HepG2 (cell line): Measurements from ENCODE around the gene PYGB. TPM values are rescaled to one million over a fixed set of nuclear protein-coding genes. Genes with fewer than 3 reads are reported as not detected.

Experiments used
- BORCS8-MEF2B ChIP-seq: sonication (generic); formaldehyde crosslinking; IDR thresholded peaks from 2 replicates; pipeline ENCODE4 v1.8.0; 2022; ENCODE audit warnings: mild to moderate bottlenecking, missing genetic modification reagents
- CEBPB ChIP-seq: IDR thresholded peaks from 2 replicates; pipeline ENCODE4 v1.6.1; 2011; ENCODE audit warnings: low read depth, low read length, improper control_type of control experiment, borderline replicate concordance
- CTCF ChIP-seq: sonication (generic); formaldehyde crosslinking; IDR thresholded peaks from 2 replicates; pipeline ENCODE4 v1.5.0; 2020; ENCODE audit warnings: mild to moderate bottlenecking, missing genetic modification reagents, moderate library complexity
- DDIT3 ChIP-seq: sonication (generic); formaldehyde crosslinking; IDR thresholded peaks from 2 replicates; pipeline ENCODE4 v1.4.0; 2020; ENCODE audit warnings: mild to moderate bottlenecking, missing genetic modification reagents
- ETV5 ChIP-seq: IDR thresholded peaks from 2 replicates; pipeline ENCODE4 v1.6.1; 2018; ENCODE audit warnings: missing biosample characterization, missing genetic modification reagents, inconsistent platforms, borderline replicate concordance
- FOSL2 ChIP-seq: sonication (generic); formaldehyde crosslinking; IDR thresholded peaks from 2 replicates; pipeline ENCODE4 v1.4.0; 2020; ENCODE audit warnings: missing genetic modification reagents
- GATAD1 ChIP-seq: IDR thresholded peaks from 2 replicates; pipeline ENCODE4 v1.6.1; 2016; ENCODE audit warnings: missing genetic modification reagents, missing compliant biosample characterization
- HOMEZ ChIP-seq: IDR thresholded peaks from 2 replicates; pipeline ENCODE4 v1.6.1; 2016; ENCODE audit warnings: low read depth
- KAT8 ChIP-seq: IDR thresholded peaks from 2 replicates; pipeline ENCODE4 v1.6.1; 2016; ENCODE audit warnings: missing genetic modification reagents, missing compliant biosample characterization
- KLF13 ChIP-seq: sonication (generic); formaldehyde crosslinking; IDR thresholded peaks from 2 replicates; pipeline ENCODE4 v1.4.0; 2020; ENCODE audit warnings: mild to moderate bottlenecking, missing genetic modification reagents
- KLF9 ChIP-seq: IDR thresholded peaks from 2 replicates; pipeline ENCODE4 v1.6.1; 2016; ENCODE audit warnings: low read depth
- NRL ChIP-seq: sonication (generic); formaldehyde crosslinking; IDR thresholded peaks from 2 replicates; pipeline ENCODE4 v1.5.0; 2020; ENCODE audit warnings: missing genetic modification reagents, mild to moderate bottlenecking, moderate library complexity, borderline replicate concordance
- PRDM10 ChIP-seq: sonication (generic); formaldehyde crosslinking; IDR thresholded peaks from 2 replicates; pipeline ENCODE4 v1.4.0; 2020; ENCODE audit warnings: low read depth, missing genetic modification reagents
- SOX5 ChIP-seq: IDR thresholded peaks from 2 replicates; pipeline ENCODE4 v1.6.1; 2016; ENCODE audit warnings: borderline replicate concordance
- TBX2 ChIP-seq: sonication (generic); formaldehyde crosslinking; IDR thresholded peaks from 2 replicates; pipeline ENCODE4 v1.5.0; 2020; ENCODE audit warnings: missing genetic modification reagents, mild to moderate bottlenecking, borderline replicate concordance
- YEATS2 ChIP-seq: sonication (generic); formaldehyde crosslinking; IDR thresholded peaks from 2 replicates; pipeline ENCODE4 v1.4.0; 2020; ENCODE audit warnings: missing genetic modification reagents, borderline replicate concordance
- ZBTB25 ChIP-seq: IDR thresholded peaks from 2 replicates; pipeline ENCODE4 v1.6.1; 2018; ENCODE audit warnings: missing genetic modification reagents
- ZBTB7B ChIP-seq: sonication (generic); formaldehyde crosslinking; IDR thresholded peaks from 2 replicates; pipeline ENCODE4 v1.4.0; 2020; ENCODE audit warnings: missing genetic modification reagents
- ZNF256 ChIP-seq: sonication (generic); formaldehyde crosslinking; conservative IDR thresholded peaks from 2 replicates; pipeline ENCODE4 v1.4.0; 2020; ENCODE audit warnings: missing genetic modification reagents
- ZNF558 ChIP-seq: sonication (generic); formaldehyde crosslinking; IDR thresholded peaks from 2 replicates; pipeline ENCODE4 v1.9.0; 2022; ENCODE audit warnings: mild to moderate bottlenecking, missing genetic modification reagents, borderline replicate concordance
- ZNF720 ChIP-seq: sonication (generic); formaldehyde crosslinking; IDR thresholded peaks from 2 replicates; pipeline ENCODE4 v1.4.0; 2020; ENCODE audit warnings: missing genetic modification reagents
- ZNF777 ChIP-seq: sonication (generic); formaldehyde crosslinking; IDR thresholded peaks from 2 replicates; pipeline ENCODE4 v1.4.0; 2020; ENCODE audit warnings: missing genetic modification reagents
- polyA plus RNA-seq, 8 experiments: library from polyadenylated mRNA; depleted of rRNA in 3 of 8; stranded (reverse) in 7 of 8; unstranded in 1 of 8; fragments of >200 nt; fragmentation: Illumina TruSeq in 4 of 8; extraction: Trizol in 4 of 8; gene quantifications; 2 replicates each; pipeline versions ENCODE4 v1.2.1 to v1.2.3, GENCODE V29; 2011 to 2016; ENCODE audit warnings: low read depth in 4 of 8, missing spikeins in 1 of 8, mixed read lengths in 1 of 8; ENCODE audit not compliant: insufficient read depth in 1 of 8
- total RNA-seq, 5 experiments: library from RNA; depleted of rRNA; stranded (reverse); fragments of >200 nt; fragmentation: Illumina TruSeq; extraction: Trizol; gene quantifications; 2 replicates each; pipeline ENCODE4 v1.2.3, GENCODE V29; 2016; ENCODE audit warnings: low read depth in 1 of 5

Gene PYGB
- total and polyA plus RNA-seq, 2 of the 13 experiments (the other 11 are each of a cell fraction or from before 2014, with no cell fraction given), result 24.2 to 86.3 TPM

- no peak for TF ChIP-seq NRL (CRISPR knock-in tag)
- no peak for TF ChIP-seq KLF13 (CRISPR knock-in tag)
- TF ChIP-seq YEATS2 (CRISPR knock-in tag), result peak; percentile 34; the same call in 1 of the 2 replicates
- TF ChIP-seq ETV5 (CRISPR knock-in tag), result peak; percentile 71; the same call in 1 of the 2 replicates
- TF ChIP-seq ZBTB25, result peak; percentile 31; the same call in 1 of the 2 replicates
- no peak for TF ChIP-seq GATAD1 (CRISPR knock-in tag)
- TF ChIP-seq SOX5 (CRISPR knock-in tag), result peak; percentile 52; the same call in 1 of the 2 replicates
- peak; percentile 94 for TF ChIP-seq DDIT3
- peak; percentile 67 for TF ChIP-seq TBX2 (CRISPR knock-in tag)
- TF ChIP-seq ZBTB7B, result 0 out of 2 replicates have a peak, but pooled peaks have one; percentile 16
- TF ChIP-seq CEBPB, result peak; percentile 87
- TF ChIP-seq FOSL2 (CRISPR knock-in tag), result peak; percentile 100
- no peak for TF ChIP-seq BORCS8-MEF2B (CRISPR knock-in tag)
- TF ChIP-seq CTCF, result no peak
- TF ChIP-seq PRDM10 (CRISPR knock-in tag), result no peak
- TF ChIP-seq ZNF720 (CRISPR knock-in tag), result 0 out of 2 replicates have a peak, but pooled peaks have one; percentile 38
- no peak for TF ChIP-seq ZNF777 (CRISPR knock-in tag)
- TF ChIP-seq KAT8 (CRISPR knock-in tag), result peak; percentile 44; the same call in 1 of the 2 replicates
- TF ChIP-seq ZNF256 (CRISPR knock-in tag), result no peak
- TF ChIP-seq KLF9 (CRISPR knock-in tag), result no peak
- TF ChIP-seq HOMEZ (CRISPR knock-in tag), result 0 out of 2 replicates have a peak, but pooled peaks have one; percentile 21
- no peak for TF ChIP-seq ZNF558 (CRISPR knock-in tag)
Measured at GRCh38 chr20:25237610-25238318, 10.1 kb upstream of the PYGB start (continued).
